Stomach (tissue), 4 donors: ENCODE data around the gene MAPT.
A peak's percentile ranks its signal among the peaks of the same experiment; 100 is the strongest.

Experiments used
- EP300 ChIP-seq: sonication (generic); formaldehyde crosslinking; IDR thresholded peaks from one replicate; pipeline ENCODE4 v1.6.1; 2017; ENCODE audit warnings: antibody characterized with exemption
- POLR2A ChIP-seq, 4 donors: fragments of 450-650 bp; IDR thresholded peaks; one replicate each; pipeline ENCODE4 v1.6.1; 2016; ENCODE audit warnings: antibody characterized with exemption in 4 of 4, control low read depth in 2 of 4, mild to moderate bottlenecking in 1 of 4, moderate library complexity in 1 of 4
- TF ChIP-seq, protein P1 (sequence below), 7 experiments: fragments of 450-650 bp in 4 of 7; fragments of 200-600 bp in 3 of 7; sonication (generic) in 3 of 7; IDR thresholded peaks; one replicate each; pipeline ENCODE4 v1.5.1; 2016 to 2019; ENCODE audit warnings: antibody characterized with exemption in 7 of 7, control low read depth in 2 of 7, mild to moderate bottlenecking in 1 of 7

DNA sequence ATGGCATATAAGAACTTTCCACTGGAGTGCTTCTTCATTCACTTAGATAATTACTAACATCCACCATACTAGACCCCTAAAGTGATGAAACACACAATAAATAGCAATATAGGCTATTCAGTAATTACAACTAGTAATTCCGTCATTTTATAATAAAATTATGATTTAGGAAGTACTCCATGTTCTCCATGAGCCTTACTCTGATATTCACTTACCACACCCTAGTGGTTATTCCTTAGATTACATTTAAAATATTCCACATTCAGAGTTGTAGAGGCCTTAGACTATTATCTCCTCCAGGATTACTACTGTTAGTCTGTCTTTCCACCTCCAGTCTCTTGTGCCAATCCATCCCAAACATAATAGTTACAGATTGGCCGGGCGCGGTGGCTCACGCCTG is 167.1 kb downstream of the MAPT start:
- no peak for TF ChIP-seq POLR2A (IDR thresholded peaks at IDR 0.05)
- TF ChIP-seq, protein P1, sequence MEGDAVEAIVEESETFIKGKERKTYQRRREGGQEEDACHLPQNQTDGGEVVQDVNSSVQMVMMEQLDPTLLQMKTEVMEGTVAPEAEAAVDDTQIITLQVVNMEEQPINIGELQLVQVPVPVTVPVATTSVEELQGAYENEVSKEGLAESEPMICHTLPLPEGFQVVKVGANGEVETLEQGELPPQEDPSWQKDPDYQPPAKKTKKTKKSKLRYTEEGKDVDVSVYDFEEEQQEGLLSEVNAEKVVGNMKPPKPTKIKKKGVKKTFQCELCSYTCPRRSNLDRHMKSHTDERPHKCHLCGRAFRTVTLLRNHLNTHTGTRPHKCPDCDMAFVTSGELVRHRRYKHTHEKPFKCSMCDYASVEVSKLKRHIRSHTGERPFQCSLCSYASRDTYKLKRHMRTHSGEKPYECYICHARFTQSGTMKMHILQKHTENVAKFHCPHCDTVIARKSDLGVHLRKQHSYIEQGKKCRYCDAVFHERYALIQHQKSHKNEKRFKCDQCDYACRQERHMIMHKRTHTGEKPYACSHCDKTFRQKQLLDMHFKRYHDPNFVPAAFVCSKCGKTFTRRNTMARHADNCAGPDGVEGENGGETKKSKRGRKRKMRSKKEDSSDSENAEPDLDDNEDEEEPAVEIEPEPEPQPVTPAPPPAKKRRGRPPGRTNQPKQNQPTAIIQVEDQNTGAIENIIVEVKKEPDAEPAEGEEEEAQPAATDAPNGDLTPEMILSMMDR (IDR thresholded peaks at IDR 0.05) = peak in 3 of 7 experiments; percentile 19 to 42 (median 22)
- TF ChIP-seq EP300 = no peak
